Immature natural killer cell (primary cell): ENCODE results near the gene HOXB7. TPM values are rescaled to one million over a fixed set of nuclear protein-coding genes. Genes with fewer than 3 reads are reported as not detected.

Source experiments
- DNase-seq, 3 donors: peaks; one replicate each; pipeline ENCODE4 v3.0.0; 2022; ENCODE audit warnings: mixed read lengths in 1 of 3
- H3K27ac Mint-ChIP-seq, 6 donors: one replicate each; pipeline ENCODE4 v1.8.0; 2020; ENCODE audit warnings: mixed read lengths in 6 of 6, mild to moderate bottlenecking in 5 of 6, inconsistent platforms in 4 of 6, moderate library complexity in 3 of 6
- H3K27me3 Mint-ChIP-seq, 3 donors: one replicate each; pipeline ENCODE4 v1.8.0; 2020 to 2021; ENCODE audit warnings: low read depth in 3 of 3, mild to moderate bottlenecking in 3 of 3, mixed read lengths in 3 of 3, moderate library complexity in 3 of 3, inconsistent platforms in 1 of 3
- H3K36me3 Mint-ChIP-seq, 3 donors: one replicate each; pipeline ENCODE4 v1.8.0; 2020; ENCODE audit warnings: mixed read lengths in 3 of 3, inconsistent platforms in 2 of 3, mild to moderate bottlenecking in 2 of 3
- H3K4me1 Mint-ChIP-seq, 2 donors: one replicate each; pipeline ENCODE4 v1.8.0; 2020; ENCODE audit warnings: inconsistent platforms in 2 of 2, mild to moderate bottlenecking in 2 of 2, mixed read lengths in 2 of 2, moderate library complexity in 1 of 2
- H3K4me3 Mint-ChIP-seq, 5 donors: one replicate each; pipeline ENCODE4 v1.8.0; 2020; ENCODE audit warnings: mild to moderate bottlenecking in 5 of 5, mixed read lengths in 5 of 5, inconsistent platforms in 3 of 5, moderate library complexity in 3 of 5
- H3K9me3 Mint-ChIP-seq, 6 donors: one replicate each; pipeline ENCODE4 v1.8.0; 2020; ENCODE audit warnings: mild to moderate bottlenecking in 6 of 6, mixed read lengths in 6 of 6, inconsistent platforms in 4 of 6, moderate library complexity in 3 of 6
- polyA plus RNA-seq, 3 donors: library from polyadenylated mRNA; unstranded; fragments of 300-500 nt; fragmentation: Illumina TruSeq; gene quantifications; one replicate each; pipeline ENCODE4 v1.2.3, GENCODE V29; 2021

The HOXB7 gene
- polyA plus RNA-seq, result 1 to 10 TPM in 2 of 3 donors, under 1 TPM in 1; 0.39 to 1.8 (median 1.5) TPM

GRCh38 chr17:48610282-48611211 is at the start of gene HOXB7:
Gene HOXB7 (minus strand): TSS chr17:48611017. CDS start chr17:48610918, 99 bp downstream.
- Mint-ChIP-seq H3K4me1 (peaks cover 35 to 49% of the 10 kb centered on the region in 2 donors), H3K27me3 (peaks cover 34 to 41% (median 35%) of the 10 kb centered on the region in 3 donors), H3K27ac (peak within 1 kb of the TSS in 5 of 6 donors; percentile 17 to 86 (median 73)), H3K36me3 (no peaks in the 10 kb centered on the region), H3K9me3 (no peaks in the 10 kb centered on the region), H3K4me3 (peak within 1 kb of the TSS; percentile 94 to 100 (median 98))
- DNase-seq, result peak; percentile 62 to 64 (median 64)

GRCh38 chr17:48655913-48656312 is 45.1 kb upstream of the HOXB7 start:
- H3K27ac Mint-ChIP-seq, result peak overlapping the region in 1 of 6 donors; percentile 50
- peaks cover 5 to 13% of the 10 kb centered on the region in 2 donors for H3K4me1 Mint-ChIP-seq
- no peaks in the 10 kb centered on the region for H3K9me3 Mint-ChIP-seq
- DNase-seq, result no peak
- H3K36me3 Mint-ChIP-seq, result no peaks in the 10 kb centered on the region
- no peak overlapping the region for H3K4me3 Mint-ChIP-seq
- no peaks in the 10 kb centered on the region for H3K27me3 Mint-ChIP-seq

GRCh38 chr17:48649741-48650140 is 38.9 kb upstream of the HOXB7 start:
- no peak for DNase-seq

DNA sequence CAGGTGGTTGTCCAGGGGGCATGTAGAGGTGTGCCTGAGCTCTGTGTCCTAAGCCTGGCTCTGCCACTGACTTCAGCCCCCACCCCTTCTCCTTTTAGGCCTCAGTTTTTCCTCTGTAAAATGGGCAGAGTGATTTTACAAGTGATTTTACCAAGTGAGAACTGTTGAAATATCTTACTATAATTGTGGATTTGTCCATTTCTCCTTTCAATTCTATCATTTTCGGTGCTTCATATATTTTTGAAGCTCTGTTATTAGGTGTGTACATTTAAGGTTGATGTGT is 37.1 kb upstream of the HOXB7 start:
- DNase-seq, result no peak
- Mint-ChIP-seq H3K4me1 (peaks cover 18 to 32% of the 10 kb centered on the region in 2 donors), H3K9me3 (no peaks in the 10 kb centered on the region), H3K4me3 (peak overlapping the region; percentile 86 to 95 (median 91)), H3K27ac (peak overlapping the region in 2 of 6 donors; percentile 24 to 64), H3K27me3 (peaks cover 4 to 28% (median 24%) of the 10 kb centered on the region in 3 donors), H3K36me3 (no peaks in the 10 kb centered on the region)

More at GRCh38 chr17:48649741-48650140, 38.9 kb upstream of the HOXB7 start:
- Mint-ChIP-seq H3K27ac (no peak overlapping the region), H3K9me3 (no peaks in the 10 kb centered on the region), H3K27me3 (peaks cover 4 to 15% (median 11%) of the 10 kb centered on the region in 3 donors), H3K4me3 (no peak overlapping the region), H3K4me1 (peaks cover 18 to 32% of the 10 kb centered on the region in 2 donors), H3K36me3 (no peaks in the 10 kb centered on the region)

GRCh38 chr17:48647103-48647962 is 36.5 kb upstream of the HOXB7 start:
- peak overlapping the region in 3 of 6 donors; percentile 28 to 64 (median 46) for H3K27ac Mint-ChIP-seq
- H3K4me1 Mint-ChIP-seq, result peaks cover 16 to 30% of the 10 kb centered on the region in 2 donors
- peak in 1 of 3 donors; percentile 23 for DNase-seq
- H3K27me3 Mint-ChIP-seq, result peaks cover 8 to 29% (median 24%) of the 10 kb centered on the region in 3 donors
- H3K9me3 Mint-ChIP-seq, result no peaks in the 10 kb centered on the region
- H3K36me3 Mint-ChIP-seq, result no peaks in the 10 kb centered on the region
- peak overlapping the region; percentile 86 to 96 (median 92) for H3K4me3 Mint-ChIP-seq

- Mint-ChIP-seq H3K4me1 (peaks cover 14 to 31% of the 10 kb centered on the region in 2 donors), H3K4me3 (peak overlapping the region; percentile 86 to 96 (median 92)), H3K9me3 (no peaks in the 10 kb centered on the region), H3K27ac (peak overlapping the region in 1 of 6 donors; percentile 46), H3K36me3 (peaks cover 0 to 1% (median 0%) of the 10 kb centered on the region in 3 donors), H3K27me3 (peaks cover 10 to 33% (median 25%) of the 10 kb centered on the region in 3 donors)
- peak; percentile 24 to 47 (median 46) for DNase-seq
Observed at GRCh38 chr17:48646183-48647102, 35.6 kb upstream of the HOXB7 start.

- Mint-ChIP-seq H3K4me1 (peaks cover 14 to 33% of the 10 kb centered on the region in 2 donors), H3K36me3 (peaks cover 0 to 5% (median 0%) of the 10 kb centered on the region in 3 donors), H3K4me3 (peak overlapping the region; percentile 53 to 92 (median 70)), H3K27ac (no peak overlapping the region), H3K27me3 (peaks cover 12 to 37% (median 25%) of the 10 kb centered on the region in 3 donors), H3K9me3 (no peaks in the 10 kb centered on the region)
- DNase-seq, result no peak
Observed at GRCh38 chr17:48645639-48646182, 34.9 kb upstream of the HOXB7 start.

GRCh38 chr17:48644910-48645557 is 34.2 kb upstream of the HOXB7 start:
- Mint-ChIP-seq H3K27ac (no peak overlapping the region), H3K9me3 (no peaks in the 10 kb centered on the region), H3K27me3 (peaks cover 12 to 37% (median 25%) of the 10 kb centered on the region in 3 donors), H3K4me1 (peaks cover 14 to 33% of the 10 kb centered on the region in 2 donors), H3K4me3 (peak overlapping the region in 4 of 5 donors; percentile 53 to 92 (median 69)), H3K36me3 (peaks cover 0 to 5% (median 0%) of the 10 kb centered on the region in 3 donors)
- no peak for DNase-seq

DNA sequence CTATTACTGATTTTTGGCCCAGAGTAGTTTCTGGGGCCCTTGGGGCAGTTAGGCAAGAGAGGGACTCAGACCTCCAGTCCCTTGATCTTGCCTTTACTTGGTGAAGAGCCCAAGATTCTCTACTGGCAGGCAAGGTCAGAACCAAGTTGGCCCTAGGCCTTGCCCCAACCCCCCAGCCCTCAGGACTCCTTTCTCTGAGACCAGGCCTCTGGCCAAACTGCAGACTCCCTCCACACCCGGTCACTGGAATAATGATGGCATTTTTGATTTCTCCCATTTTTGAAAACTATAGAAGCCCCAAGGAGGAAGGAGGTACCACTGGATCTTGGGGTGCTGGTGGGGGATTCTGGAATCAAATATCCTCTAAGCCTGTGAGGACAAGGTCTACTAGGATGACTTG is 33.3 kb upstream of the HOXB7 start:
- peaks cover 14 to 33% of the 10 kb centered on the region in 2 donors for H3K4me1 Mint-ChIP-seq
- H3K4me3 Mint-ChIP-seq, result peak overlapping the region in 1 of 5 donors; percentile 8
- no peak overlapping the region for H3K27ac Mint-ChIP-seq

GRCh38 chr17:48643697-48644012 is 32.8 kb upstream of the HOXB7 start:
- Mint-ChIP-seq H3K27me3 (peaks cover 18 to 42% (median 28%) of the 10 kb centered on the region in 3 donors), H3K4me1 (peaks cover 14 to 33% of the 10 kb centered on the region in 2 donors), H3K27ac (no peak overlapping the region), H3K9me3 (no peaks in the 10 kb centered on the region), H3K36me3 (peaks cover 0 to 7% (median 0%) of the 10 kb centered on the region in 3 donors), H3K4me3 (no peak overlapping the region)
- no peak for DNase-seq

More for the DNA sequence above, 33.3 kb upstream of the HOXB7 start:
- Mint-ChIP-seq H3K36me3 (peaks cover 0 to 7% (median 0%) of the 10 kb centered on the region in 3 donors), H3K27me3 (peaks cover 18 to 41% (median 25%) of the 10 kb centered on the region in 3 donors), H3K9me3 (no peaks in the 10 kb centered on the region)
- no peak for DNase-seq

- DNase-seq, result no peak
- Mint-ChIP-seq H3K4me1 (peaks cover 14 to 29% of the 10 kb centered on the region in 2 donors), H3K27me3 (peaks cover 18 to 39% (median 31%) of the 10 kb centered on the region in 3 donors), H3K36me3 (peaks cover 0 to 7% (median 0%) of the 10 kb centered on the region in 3 donors), H3K27ac (no peak overlapping the region), H3K9me3 (no peaks in the 10 kb centered on the region), H3K4me3 (no peak overlapping the region)
Observed at GRCh38 chr17:48642843-48643696, 32.3 kb upstream of the HOXB7 start.
